GM06990 (cell line): ENCODE data around the gene ZFHX3.

Experiments
- DNase-seq: peaks from one replicate; pipeline ENCODE4 v3.0.0-alpha.2; 2011; ENCODE audit not compliant: insufficient read length; ENCODE audit errors: extremely low read depth
- H3K27me3 ChIP-seq: replicated peaks from 2 replicates; pipeline ENCODE4 v1.6.0; 2011; ENCODE audit warnings: low read length; ENCODE audit not compliant: control insufficient read depth, insufficient read depth
- H3K36me3 ChIP-seq: 2 replicates; pipeline ENCODE4 v1.5.1; 2011; ENCODE audit warnings: low read length; ENCODE audit not compliant: control insufficient read depth, insufficient read depth
- H3K4me3 ChIP-seq: replicated peaks from 2 replicates; pipeline ENCODE4 v1.5.1; 2011; ENCODE audit warnings: low read depth, mild to moderate bottlenecking, control low read depth, low read length
- CTCF ChIP-seq: IDR thresholded peaks from 2 replicates; pipeline ENCODE4 v1.5.1; 2011; ENCODE audit warnings: low read length, control low read depth, mild to moderate bottlenecking, inconsistent platforms; ENCODE audit not compliant: insufficient read depth, poor library complexity, severe bottlenecking

Gene ZFHX3

GRCh38 chr16:72911971-72912370 is 136.0 kb downstream of the ZFHX3 start:
- DNase-seq: no peak
- Histone ChIP-seq H3K27me3 (no peaks in the 10 kb centered on the region), H3K4me3 (no peak overlapping the region), H3K36me3 (no peaks in the 10 kb centered on the region)
- TF ChIP-seq CTCF: no peak

GRCh38 chr16:72910875-72911274 is 137.1 kb downstream of the ZFHX3 start:
- Histone ChIP-seq H3K36me3 (no peaks in the 10 kb centered on the region), H3K4me3 (no peak overlapping the region), H3K27me3 (no peaks in the 10 kb centered on the region)
- no peak for TF ChIP-seq CTCF
- no peak for DNase-seq

GRCh38 chr16:72910381-72910780 is 137.5 kb downstream of the ZFHX3 start:
- Histone ChIP-seq H3K4me3 (no peak overlapping the region), H3K36me3 (no peaks in the 10 kb centered on the region), H3K27me3 (no peaks in the 10 kb centered on the region)
- no peak for TF ChIP-seq CTCF
- DNase-seq: no peak

- DNase-seq: no peak
- H3K27me3 ChIP-seq: no peaks in the 10 kb centered on the region
- H3K4me3 ChIP-seq: no peak overlapping the region
- H3K36me3 ChIP-seq: no peaks in the 10 kb centered on the region
- no peak for TF ChIP-seq CTCF
Observed at GRCh38 chr16:72909196-72909595, 138.7 kb downstream of the ZFHX3 start.

- Histone ChIP-seq H3K27me3 (no peaks in the 10 kb centered on the region), H3K4me3 (no peak overlapping the region), H3K36me3 (no peaks in the 10 kb centered on the region)
- no peak for TF ChIP-seq CTCF
- no peak for DNase-seq
Observed at GRCh38 chr16:72908362-72909167, 139.4 kb downstream of the ZFHX3 start.
